GM21423 (cell line): ENCODE measurements around the gene GOLGA6L26.
"Not testable (repeated sequence)": the region's sequence is repeated elsewhere in the genome, so short reads cannot be mapped to it uniquely, and the experiment has no call there.

ENCODE experiments used
- ATAC-seq: cut with Tn5 transposase; IDR thresholded peaks from one replicate; pipeline ENCODE4 v1.9.1; 2021; ENCODE audit warnings: mild to moderate bottlenecking, moderate library complexity; ENCODE audit not compliant: unreplicated experiment

GOLGA6L26 gene

GRCh38 chr15:23334096-23334495 is at the start of gene GOLGA6L26:
Gene GOLGA6L26, minus strand, starts transcription at chr15:23334196. Its CDS starts 61 bp downstream, at chr15:23334135.
- ATAC-seq = not testable (repeated sequence)

GRCh38 chr15:23381192-23381591 is 47.2 kb upstream of the GOLGA6L26 start:
- ATAC-seq = not testable (repeated sequence)

GRCh38 chr15:23380700-23381099 is 46.7 kb upstream of the GOLGA6L26 start:
- not testable (repeated sequence) for ATAC-seq

GRCh38 chr15:23378946-23379345 is 45.0 kb upstream of the GOLGA6L26 start:
- not testable (repeated sequence) for ATAC-seq

GRCh38 chr15:23374226-23374625 is 40.2 kb upstream of the GOLGA6L26 start:
- not testable (repeated sequence) for ATAC-seq

- ATAC-seq = not testable (repeated sequence)
Observed at GRCh38 chr15:23372891-23373600, 39.0 kb upstream of the GOLGA6L26 start.

GRCh38 chr15:23372284-23372683 is 38.3 kb upstream of the GOLGA6L26 start:
- ATAC-seq = no peak

- not testable (repeated sequence) for ATAC-seq
Observed at GRCh38 chr15:23371868-23372267, 37.9 kb upstream of the GOLGA6L26 start.

GRCh38 chr15:23371134-23371533 is 37.1 kb upstream of the GOLGA6L26 start:
- ATAC-seq = not testable (repeated sequence)

GRCh38 chr15:23370578-23370977 is 36.6 kb upstream of the GOLGA6L26 start:
- ATAC-seq = no peak

GRCh38 chr15:23364261-23364660 is 30.3 kb upstream of the GOLGA6L26 start:
- not testable (repeated sequence) for ATAC-seq

- not testable (repeated sequence) for ATAC-seq
Observed at GRCh38 chr15:23362622-23363021, 28.6 kb upstream of the GOLGA6L26 start.

- not testable (repeated sequence) for ATAC-seq
Observed at GRCh38 chr15:23354448-23354847, 20.5 kb upstream of the GOLGA6L26 start, which contains the start of gene GOLGA8S. Gene GOLGA8S, plus strand, starts transcription at chr15:23354748. Its CDS starts 62 bp downstream, at chr15:23354810.

- ATAC-seq = not testable (repeated sequence)
Observed at GRCh38 chr15:23311233-23311632, 22.8 kb downstream of the GOLGA6L26 start.

- ATAC-seq = not testable (repeated sequence)
Observed at GRCh38 chr15:23305921-23306320, 28.1 kb downstream of the GOLGA6L26 start.

GRCh38 chr15:23304805-23305204 is 29.2 kb downstream of the GOLGA6L26 start:
- ATAC-seq = not testable (repeated sequence)

GRCh38 chr15:23304267-23304666 is 29.7 kb downstream of the GOLGA6L26 start:
- not testable (repeated sequence) for ATAC-seq

GRCh38 chr15:23303654-23304053 is 30.3 kb downstream of the GOLGA6L26 start:
- not testable (repeated sequence) for ATAC-seq

- not testable (repeated sequence) for ATAC-seq
Observed at GRCh38 chr15:23303246-23303645, 30.8 kb downstream of the GOLGA6L26 start.
